OCI-LY7 (cell line): ENCODE measurements around the gene SASH1.

ENCODE experiments used
- CTCF ChIP-seq: fragments of 200-600 bp; sonication (generic); conservative IDR thresholded peaks from 2 replicates; pipeline ENCODE4 v1.5.1; 2014; ENCODE audit warnings: mild to moderate bottlenecking, antibody characterized with exemption, low read length, moderate library complexity, mixed read lengths
- EZH2phosphoT487 ChIP-seq: fragments of 200-600 bp; sonication (generic); IDR thresholded peaks from 2 replicates; pipeline ENCODE4 v1.6.1; 2018; ENCODE audit warnings: low read depth, borderline replicate concordance, mild to moderate bottlenecking, mixed run types, antibody characterized with exemption, low read length, moderate library complexity, mixed read lengths

- TF ChIP-seq CTCF (no peak), EZH2phosphoT487 (no peak)
These were observed 64.7 kb downstream of the SASH1 start for GRCh38 chr6:148407372-148407771.
